Measurements from ENCODE around the gene RALBP1. TPM values are rescaled to one million over a fixed set of nuclear protein-coding genes. Genes with fewer than 3 reads are reported as not detected.

The RALBP1 gene
- total RNA-seq, 4 donors from 2014 or later = 28.9 to 49.5 (median 36.6) TPM

DNA sequence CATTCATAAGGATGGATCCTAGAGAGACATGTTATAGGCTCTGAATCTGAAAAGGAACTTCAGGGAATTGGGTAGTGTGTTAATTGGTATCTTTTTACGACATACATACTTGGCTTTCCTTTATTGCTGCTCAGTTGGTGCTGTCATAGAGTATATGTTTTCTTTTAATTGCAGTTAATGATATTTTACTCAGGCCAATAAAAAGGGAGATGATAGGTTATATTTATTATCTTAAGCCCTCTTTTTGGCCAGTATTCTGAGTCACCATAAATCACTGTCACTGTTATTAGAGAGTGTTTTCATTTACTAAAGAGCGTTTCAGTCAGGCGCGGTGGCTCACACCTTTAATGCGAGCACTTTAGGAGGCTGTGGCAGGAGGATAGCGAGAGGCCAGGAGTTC is 47.6 kb downstream of the RALBP1 start:
- H3K27me3 ChIP-seq = no peaks in the 10 kb centered on the region
- DNase-seq = no peak
- peaks cover 0 to 8% (median 0%) of the 10 kb centered on the region in 4 donors for H3K4me1 ChIP-seq
- peaks cover 0 to 14% (median 0%) of the 10 kb centered on the region in 3 donors for H3K36me3 ChIP-seq
- H3K9me3 ChIP-seq = peaks cover 0 to 4% (median 0%) of the 10 kb centered on the region in 4 donors
- no peak overlapping the region for H3K27ac ChIP-seq
- H3K4me3 ChIP-seq = no peak overlapping the region
- TF ChIP-seq CTCF (IDR thresholded peaks at IDR 0.05) (no peak), POLR2A (IDR thresholded peaks at IDR 0.05) (no peak)

DNA sequence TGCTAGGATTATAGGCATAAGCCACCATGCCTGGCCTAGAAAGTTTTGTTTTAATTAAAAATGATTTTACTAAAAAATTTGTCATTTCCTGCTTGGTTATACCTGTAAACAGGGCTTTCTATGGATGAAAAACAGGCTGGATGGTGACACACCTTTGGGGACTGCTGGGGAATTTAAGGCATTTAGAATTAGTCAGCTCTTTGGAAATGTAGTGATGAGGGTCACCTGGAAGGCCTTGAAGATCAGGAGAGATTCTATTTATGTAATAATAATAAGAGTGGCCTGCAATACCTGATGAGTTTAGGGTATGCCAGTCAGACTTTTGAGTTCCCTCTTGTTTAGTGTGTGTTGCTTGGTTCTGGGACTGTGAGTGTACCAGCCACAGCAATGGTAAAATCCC is 51.1 kb downstream of the RALBP1 start:
- no peak for DNase-seq
- no peaks in the 10 kb centered on the region for H3K27me3 ChIP-seq
- H3K9me3 ChIP-seq = peaks cover 0 to 10% (median 0%) of the 10 kb centered on the region in 4 donors
- H3K4me1 ChIP-seq = peaks cover 0 to 2% (median 0%) of the 10 kb centered on the region in 4 donors
- peaks cover 0 to 42% (median 0%) of the 10 kb centered on the region in 3 donors for H3K36me3 ChIP-seq
- TF ChIP-seq CTCF (IDR thresholded peaks at IDR 0.05) (no peak), POLR2A (IDR thresholded peaks at IDR 0.05) (no peak)
- H3K4me3 ChIP-seq = no peak overlapping the region
- H3K27ac ChIP-seq = no peak overlapping the region

- peaks cover 0 to 79% (median 0%) of the 10 kb centered on the region in 3 donors for H3K36me3 ChIP-seq
- no peaks in the 10 kb centered on the region for H3K4me1 ChIP-seq
- no peak overlapping the region for H3K27ac ChIP-seq
- H3K27me3 ChIP-seq = no peaks in the 10 kb centered on the region
- TF ChIP-seq POLR2A (IDR thresholded peaks at IDR 0.05) (no peak), CTCF (IDR thresholded peaks at IDR 0.05) (no peak)
- H3K9me3 ChIP-seq = peaks cover 0 to 10% (median 0%) of the 10 kb centered on the region in 4 donors
- no peak for DNase-seq
- no peak overlapping the region for H3K4me3 ChIP-seq
These were observed 55.1 kb downstream of the RALBP1 start for GRCh38 chr18:9530226-9531009.

DNA sequence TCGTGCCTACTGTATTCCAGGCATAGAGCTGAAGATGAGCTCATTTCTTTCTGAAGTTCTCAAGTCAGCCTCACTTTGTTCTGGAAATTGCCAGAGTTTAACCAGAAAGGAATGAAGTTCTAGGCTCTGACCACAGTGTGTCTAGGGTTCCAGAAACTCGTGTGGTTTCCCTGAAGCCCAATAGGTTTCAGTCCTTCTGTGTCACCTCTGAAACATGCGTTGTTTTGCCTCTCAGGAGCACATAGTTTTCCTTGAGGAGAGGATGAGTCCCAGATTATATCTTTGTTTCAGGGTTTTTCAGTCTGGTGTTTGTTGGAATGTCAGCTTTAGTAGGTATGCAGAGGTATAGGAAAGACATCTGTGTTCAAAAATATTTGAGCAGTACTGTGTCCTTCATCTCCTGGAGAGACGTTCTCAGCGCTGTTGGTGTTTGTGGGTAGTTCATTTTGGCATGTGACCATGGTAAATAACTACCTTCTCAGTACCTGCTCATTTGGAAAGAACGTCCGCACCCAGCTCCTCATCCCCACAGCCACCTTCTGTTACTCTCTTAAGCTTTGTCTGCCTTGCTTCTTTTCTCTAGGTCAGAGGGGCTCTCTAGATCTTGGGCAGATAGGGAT is 56.6 kb downstream of the RALBP1 start:
- TF ChIP-seq POLR2A (IDR thresholded peaks at IDR 0.05) (no peak), CTCF (IDR thresholded peaks at IDR 0.05) (no peak)
- Histone ChIP-seq H3K9me3 (peaks cover 0 to 10% (median 0%) of the 10 kb centered on the region in 4 donors), H3K4me3 (no peak overlapping the region), H3K27ac (no peak overlapping the region), H3K4me1 (no peaks in the 10 kb centered on the region), H3K27me3 (no peaks in the 10 kb centered on the region), H3K36me3 (peaks cover 0 to 89% (median 0%) of the 10 kb centered on the region in 3 donors)
- DNase-seq = no peak

- no peak for DNase-seq
- no peaks in the 10 kb centered on the region for H3K4me1 ChIP-seq
- H3K36me3 ChIP-seq = peaks cover 0 to 76% (median 0%) of the 10 kb centered on the region in 3 donors
- H3K27me3 ChIP-seq = no peaks in the 10 kb centered on the region
- no peak overlapping the region for H3K4me3 ChIP-seq
- H3K9me3 ChIP-seq = no peaks in the 10 kb centered on the region
- H3K27ac ChIP-seq = no peak overlapping the region
- TF ChIP-seq CTCF (IDR thresholded peaks at IDR 0.05) = no peak
- no peak for TF ChIP-seq POLR2A (IDR thresholded peaks at IDR 0.05)
These were observed 59.5 kb downstream of the RALBP1 start for GRCh38 chr18:9534844-9535243.

Data from Peyer's patch (tissue), 4 donors.